Measurements from ENCODE around the gene SLC25A44.
A peak's percentile ranks its signal among the peaks of the same experiment; 100 is the strongest.

SLC25A44 gene

GRCh38 chr1:156229809-156230472 lies 36.0 kb downstream of the SLC25A44 start:
- H3K4me3 Mint-ChIP-seq: no peak overlapping the region
- no peak for DNase-seq
- H3K36me3 Mint-ChIP-seq (ENCODE audit: low read depth): peaks cover 38% of the 10 kb centered on the region
- ATAC-seq: no peak
- no peaks in the 10 kb centered on the region for H3K9me3 Mint-ChIP-seq
- H3K4me1 Mint-ChIP-seq: peaks cover 25% of the 10 kb centered on the region
- no peaks in the 10 kb centered on the region for H3K27me3 Mint-ChIP-seq
- no peak overlapping the region for H3K27ac Mint-ChIP-seq

- no peaks in the 10 kb centered on the region for H3K9me3 Mint-ChIP-seq
- H3K36me3 Mint-ChIP-seq (ENCODE audit: low read depth): peaks cover 37% of the 10 kb centered on the region
- H3K4me1 Mint-ChIP-seq: peaks cover 21% of the 10 kb centered on the region
- no peaks in the 10 kb centered on the region for H3K27me3 Mint-ChIP-seq
- no peak overlapping the region for H3K27ac Mint-ChIP-seq
- DNase-seq: no peak
- ATAC-seq: no peak
- no peak overlapping the region for H3K4me3 Mint-ChIP-seq
Observed at GRCh38 chr1:156230473-156230837, 36.6 kb downstream of the SLC25A44 start.

- peaks cover 42% of the 10 kb centered on the region for H3K36me3 Mint-ChIP-seq (ENCODE audit: low read depth)
- peak; percentile 17 for ATAC-seq
- no peak for DNase-seq
- no peaks in the 10 kb centered on the region for H3K9me3 Mint-ChIP-seq
- H3K4me3 Mint-ChIP-seq: no peak overlapping the region
- H3K27ac Mint-ChIP-seq: no peak overlapping the region
- peaks cover 8% of the 10 kb centered on the region for H3K4me1 Mint-ChIP-seq
- H3K27me3 Mint-ChIP-seq: no peaks in the 10 kb centered on the region
Observed at GRCh38 chr1:156232201-156232894, 38.4 kb downstream of the SLC25A44 start.

- no peak for ATAC-seq
- no peak overlapping the region for H3K27ac Mint-ChIP-seq
Observed at GRCh38 chr1:156233426-156234127, 39.7 kb downstream of the SLC25A44 start.

GRCh38 chr1:156236164-156236563 lies 42.3 kb downstream of the SLC25A44 start:
- Mint-ChIP-seq H3K27ac (no peak overlapping the region), H3K27me3 (no peaks in the 10 kb centered on the region), H3K4me3 (no peak overlapping the region), H3K4me1 (peaks cover 14% of the 10 kb centered on the region), H3K36me3 (ENCODE audit: low read depth) (peaks cover 45% of the 10 kb centered on the region), H3K9me3 (no peaks in the 10 kb centered on the region)
- DNase-seq (no peak), ATAC-seq (no peak)

More at GRCh38 chr1:156233426-156234127, 39.7 kb downstream of the SLC25A44 start:
- Mint-ChIP-seq H3K9me3 (no peaks in the 10 kb centered on the region), H3K36me3 (ENCODE audit: low read depth) (peaks cover 46% of the 10 kb centered on the region), H3K4me3 (no peak overlapping the region), H3K27me3 (no peaks in the 10 kb centered on the region), H3K4me1 (peaks cover 14% of the 10 kb centered on the region)
- DNase-seq: no peak

GRCh38 chr1:156238248-156238647 lies 44.3 kb downstream of the SLC25A44 start:
- Mint-ChIP-seq H3K4me1 (peaks cover 16% of the 10 kb centered on the region), H3K27ac (peak overlapping the region; percentile 56), H3K27me3 (no peaks in the 10 kb centered on the region), H3K9me3 (no peaks in the 10 kb centered on the region), H3K4me3 (no peak overlapping the region), H3K36me3 (ENCODE audit: low read depth) (peaks cover 40% of the 10 kb centered on the region)
- ATAC-seq (peak; percentile 78), DNase-seq (no peak)

GRCh38 chr1:156241311-156241811 lies 47.5 kb downstream of the SLC25A44 start:
- no peaks in the 10 kb centered on the region for H3K27me3 Mint-ChIP-seq
- H3K36me3 Mint-ChIP-seq (ENCODE audit: low read depth): peaks cover 26% of the 10 kb centered on the region
- H3K4me1 Mint-ChIP-seq: peaks cover 32% of the 10 kb centered on the region
- H3K4me3 Mint-ChIP-seq: no peak overlapping the region
- ATAC-seq (no peak), DNase-seq (no peak)
- H3K27ac Mint-ChIP-seq: peak overlapping the region; percentile 41
- no peaks in the 10 kb centered on the region for H3K9me3 Mint-ChIP-seq

GRCh38 chr1:156241926-156242325 lies 48.0 kb downstream of the SLC25A44 start, which contains the start of gene BGLAP:
Gene BGLAP, plus strand, starts transcription at chr1:156242184. Its CDS starts 48 bp downstream, at chr1:156242232.
- H3K36me3 Mint-ChIP-seq (ENCODE audit: low read depth): peaks cover 21% of the 10 kb centered on the region
- H3K9me3 Mint-ChIP-seq: no peaks in the 10 kb centered on the region
- no peak within 1 kb of the TSS for H3K4me3 Mint-ChIP-seq
- peak within 1 kb of the TSS; percentile 41 for H3K27ac Mint-ChIP-seq
- H3K4me1 Mint-ChIP-seq: peaks cover 33% of the 10 kb centered on the region
- H3K27me3 Mint-ChIP-seq: no peaks in the 10 kb centered on the region
- no peak for ATAC-seq
- DNase-seq: no peak

- Mint-ChIP-seq H3K36me3 (ENCODE audit: low read depth) (peaks cover 15% of the 10 kb centered on the region), H3K9me3 (no peaks in the 10 kb centered on the region), H3K4me1 (peaks cover 32% of the 10 kb centered on the region), H3K4me3 (no peak overlapping the region), H3K27me3 (no peaks in the 10 kb centered on the region), H3K27ac (no peak overlapping the region)
- ATAC-seq (no peak), DNase-seq (no peak)
Observed at GRCh38 chr1:156242738-156243137, 48.8 kb downstream of the SLC25A44 start.

- no peaks in the 10 kb centered on the region for H3K9me3 Mint-ChIP-seq
Observed at GRCh38 chr1:156244126-156244525, 50.2 kb downstream of the SLC25A44 start.

GRCh38 chr1:156244712-156245111 lies 50.8 kb downstream of the SLC25A44 start:
- no peak overlapping the region for H3K27ac Mint-ChIP-seq

More at GRCh38 chr1:156244126-156244525, 50.2 kb downstream of the SLC25A44 start:
- ATAC-seq (no peak), DNase-seq (no peak)
- Mint-ChIP-seq H3K4me3 (no peak overlapping the region), H3K4me1 (peaks cover 24% of the 10 kb centered on the region), H3K27me3 (no peaks in the 10 kb centered on the region), H3K36me3 (ENCODE audit: low read depth) (peaks cover 6% of the 10 kb centered on the region), H3K27ac (no peak overlapping the region)

GRCh38 chr1:156245451-156246232 lies 51.7 kb downstream of the SLC25A44 start:
- DNase-seq (peak; percentile 37), ATAC-seq (peak; percentile 30)
- H3K27me3 Mint-ChIP-seq: no peaks in the 10 kb centered on the region
- H3K4me3 Mint-ChIP-seq: peak overlapping the region; percentile 68
- H3K4me1 Mint-ChIP-seq: peaks cover 24% of the 10 kb centered on the region
- H3K9me3 Mint-ChIP-seq: no peaks in the 10 kb centered on the region
- peak overlapping the region; percentile 73 for H3K27ac Mint-ChIP-seq
- H3K36me3 Mint-ChIP-seq (ENCODE audit: low read depth): peaks cover 3% of the 10 kb centered on the region

More at GRCh38 chr1:156244712-156245111, 50.8 kb downstream of the SLC25A44 start:
- peak overlapping the region; percentile 68 for H3K4me3 Mint-ChIP-seq
- ATAC-seq (no peak), DNase-seq (no peak)
- H3K4me1 Mint-ChIP-seq: peaks cover 24% of the 10 kb centered on the region
- H3K36me3 Mint-ChIP-seq (ENCODE audit: low read depth): peaks cover 3% of the 10 kb centered on the region
- H3K9me3 Mint-ChIP-seq: no peaks in the 10 kb centered on the region
- H3K27me3 Mint-ChIP-seq: no peaks in the 10 kb centered on the region

- DNase-seq (no peak), ATAC-seq (no peak)
- peaks cover 4% of the 10 kb centered on the region for H3K36me3 Mint-ChIP-seq (ENCODE audit: low read depth)
- H3K4me3 Mint-ChIP-seq: peak overlapping the region; percentile 8
- H3K4me1 Mint-ChIP-seq: peaks cover 24% of the 10 kb centered on the region
- H3K9me3 Mint-ChIP-seq: no peaks in the 10 kb centered on the region
- H3K27me3 Mint-ChIP-seq: no peaks in the 10 kb centered on the region
- peak overlapping the region; percentile 49 for H3K27ac Mint-ChIP-seq
Observed at GRCh38 chr1:156246241-156246780, 52.4 kb downstream of the SLC25A44 start.

All from activated naive CD8-positive, alpha-beta T cell treated with anti-CD3 and anti-CD28 coated beads, Interleukin-2, amount 50 U/mL, for 24 hours (primary cell).